Endothelial cell of umbilical vein (primary cell): ENCODE results near the gene KLC1. TPM values are rescaled to one million over a fixed set of nuclear protein-coding genes. Genes with fewer than 3 reads are reported as not detected.

Experiments used
- polyA plus RNA-seq, 4 experiments: library from polyadenylated mRNA; depleted of rRNA in 3 of 4; stranded (reverse) in 3 of 4; unstranded in 1 of 4; fragments of >200 nt; gene quantifications; 2 replicates each; pipeline versions ENCODE4 v1.2.1 to v1.2.3, GENCODE V29; 2011 to 2012; ENCODE audit warnings: missing spikeins in 1 of 4
- small RNA-seq: library from RNA; depleted of rRNA; stranded (forward); fragments of <200 nt; gene quantifications from one replicate; pipeline ENCODE3, GENCODE V24; 2012; ENCODE audit warnings: low replicate concordance, low read depth; ENCODE audit not compliant: insufficient read depth, insufficient read length
- total RNA-seq: library from RNA; stranded (reverse); gene quantifications from 2 replicates; pipeline ENCODE4 v1.2.3, GENCODE V29; 2021

Gene KLC1
- total and polyA plus RNA-seq, 2 donors (not counting 3 experiments of a cell fraction or from before 2014, with no cell fraction given), result 124 to 233 TPM

Small RNA genes lying within 50 kb of the gene (small RNA-seq; reads per million reads assigned to genes)
- not detected for gene RF00019

Other genes starting within 250 kb of the KLC1 start
- 81.2 and 96.1 TPM in 2 replicates for gene MARK3, start 243.8 kb upstream of the KLC1 start, total RNA-seq
- 43.7 and 46.6 TPM in 2 replicates for gene MARK3, start 243.8 kb upstream of the KLC1 start, polyA plus RNA-seq
- gene CKB, start 106.4 kb upstream of the KLC1 start, total RNA-seq, result 2.4 and 4.0 TPM in 2 replicates
- gene CKB, start 106.4 kb upstream of the KLC1 start, polyA plus RNA-seq, result 6.9 and 10.0 TPM in 2 replicates
- gene TRMT61A, start 100.0 kb upstream of the KLC1 start, total RNA-seq, result 6.8 and 7.5 TPM in 2 replicates
- gene TRMT61A, start 100.0 kb upstream of the KLC1 start, polyA plus RNA-seq, result 10.6 and 12.8 TPM in 2 replicates
- gene BAG5, start 66.6 kb upstream of the KLC1 start, total RNA-seq, result 28.4 and 32.5 TPM in 2 replicates
- gene BAG5, start 66.6 kb upstream of the KLC1 start, polyA plus RNA-seq, result 5.0 and 6.3 TPM in 2 replicates
- gene COA8, start 66.3 kb upstream of the KLC1 start, total RNA-seq, result 46.4 and 52.6 TPM in 2 replicates
- gene COA8, start 66.3 kb upstream of the KLC1 start, polyA plus RNA-seq, result 9.6 and 19.1 TPM in 2 replicates
- 25.1 and 27.2 TPM in 2 replicates for gene XRCC3, start 86.2 kb downstream of the KLC1 start, total RNA-seq
- 13.4 and 13.6 TPM in 2 replicates for gene XRCC3, start 86.2 kb downstream of the KLC1 start, polyA plus RNA-seq
- 54.5 and 55.8 TPM in 2 replicates for gene ZFYVE21, start 86.6 kb downstream of the KLC1 start, total RNA-seq
- 98.3 and 126 TPM in 2 replicates for gene ZFYVE21, start 86.6 kb downstream of the KLC1 start, polyA plus RNA-seq
- gene PPP1R13B, start 218.4 kb downstream of the KLC1 start, total RNA-seq, result 29.3 and 30.0 TPM in 2 replicates
- 10.0 and 10.7 TPM in 2 replicates for gene PPP1R13B, start 218.4 kb downstream of the KLC1 start, polyA plus RNA-seq